GM18511 (cell line): Measurements from ENCODE around the gene KCND3.

ENCODE experiments used
- ATAC-seq: cut with Tn5 transposase; IDR thresholded peaks from one replicate; pipeline ENCODE4 v1.9.1; 2021; ENCODE audit warnings: mild to moderate bottlenecking, moderate library complexity; ENCODE audit not compliant: unreplicated experiment

The KCND3 gene

GRCh38 chr1:111920221-111921024 lies 69.0 kb downstream of the KCND3 start:
- ATAC-seq: no peak

GRCh38 chr1:111911776-111912515 lies 77.5 kb downstream of the KCND3 start:
- no peak for ATAC-seq

GRCh38 chr1:111911061-111911460 lies 78.4 kb downstream of the KCND3 start:
- ATAC-seq: no peak

GRCh38 chr1:111909030-111909429 lies 80.4 kb downstream of the KCND3 start:
- no peak for ATAC-seq

GRCh38 chr1:111908011-111908621 lies 81.4 kb downstream of the KCND3 start:
- ATAC-seq: no peak

- no peak for ATAC-seq
Measured at GRCh38 chr1:111907321-111907720, 82.1 kb downstream of the KCND3 start.

- no peak for ATAC-seq
Measured at GRCh38 chr1:111906816-111907215, 82.7 kb downstream of the KCND3 start.

GRCh38 chr1:111906111-111906510 lies 83.4 kb downstream of the KCND3 start:
- no peak for ATAC-seq

GRCh38 chr1:111904478-111905218 lies 84.8 kb downstream of the KCND3 start:
- no peak for ATAC-seq

GRCh38 chr1:111903871-111904449 lies 85.5 kb downstream of the KCND3 start:
- ATAC-seq: no peak

GRCh38 chr1:111903148-111903870 lies 86.2 kb downstream of the KCND3 start:
- no peak for ATAC-seq

GRCh38 chr1:111895469-111895868 lies 94.0 kb downstream of the KCND3 start:
- ATAC-seq: no peak

- ATAC-seq: no peak
Measured at GRCh38 chr1:111895017-111895416, 94.5 kb downstream of the KCND3 start.

GRCh38 chr1:111894497-111894896 lies 95.0 kb downstream of the KCND3 start:
- no peak for ATAC-seq

GRCh38 chr1:111891566-111891965 lies 97.9 kb downstream of the KCND3 start:
- no peak for ATAC-seq

GRCh38 chr1:111888740-111889376 lies 100.6 kb downstream of the KCND3 start:
- ATAC-seq: no peak

- no peak for ATAC-seq
Measured at GRCh38 chr1:111887875-111888274, 101.6 kb downstream of the KCND3 start.

- no peak for ATAC-seq
Measured at GRCh38 chr1:111887385-111887784, 102.1 kb downstream of the KCND3 start.

- no peak for ATAC-seq
Measured at GRCh38 chr1:111886741-111887140, 102.7 kb downstream of the KCND3 start.
